HepG2 (cell line): ENCODE data around the gene RFX2. TPM values are rescaled to one million over a fixed set of nuclear protein-coding genes. Genes with fewer than 3 reads are reported as not detected.

Experiments
- AGO1 ChIP-seq: fragments of 200-400 bp; formaldehyde crosslinking; IDR thresholded peaks from 2 replicates; pipeline ENCODE4 v1.6.1; 2017; ENCODE audit warnings: mild to moderate bottlenecking, low read depth, low read length, moderate library complexity; ENCODE audit not compliant: poor library complexity, severe bottlenecking
- BHLHE40 ChIP-seq: IDR thresholded peaks from 2 replicates; pipeline ENCODE4 v1.6.1; 2011; ENCODE audit warnings: low read length, improper control_type of control experiment
- CBX2 ChIP-seq, 2 experiments: fragments of 200-600 bp in 1 of 2; sonication (generic); formaldehyde crosslinking in 1 of 2; IDR thresholded peaks; 2 replicates each; pipeline versions ENCODE4 v1.7.0 to v1.8.1; 2018 to 2022; ENCODE audit warnings: low read depth in 2 of 2, low read length in 1 of 2, mild to moderate bottlenecking in 1 of 2, missing genetic modification reagents in 1 of 2
- HOXA5 ChIP-seq: sonication (generic); formaldehyde crosslinking; IDR thresholded peaks from 2 replicates; pipeline ENCODE4 v1.4.0; 2020; ENCODE audit warnings: missing genetic modification reagents
- KAT8 ChIP-seq: IDR thresholded peaks from 2 replicates; pipeline ENCODE4 v1.6.1; 2016; ENCODE audit warnings: missing genetic modification reagents, missing compliant biosample characterization
- MTA3 ChIP-seq: sonication (generic); formaldehyde crosslinking; IDR thresholded peaks from 2 replicates; pipeline ENCODE4 v1.4.0; 2020; ENCODE audit warnings: missing genetic modification reagents
- SUZ12 ChIP-seq: fragments of 150-350 bp; IDR thresholded peaks from 2 replicates; pipeline ENCODE4 v1.6.1; 2014; ENCODE audit warnings: low read depth, low read length
- ZBTB3 ChIP-seq: sonication (generic); formaldehyde crosslinking; IDR thresholded peaks from 2 replicates; pipeline ENCODE4 v1.4.0; 2020; ENCODE audit warnings: low read depth, mild to moderate bottlenecking, moderate library complexity, missing genetic modification reagents, borderline replicate concordance
- ZBTB7B ChIP-seq: sonication (generic); formaldehyde crosslinking; IDR thresholded peaks from 2 replicates; pipeline ENCODE4 v1.4.0; 2020; ENCODE audit warnings: missing genetic modification reagents
- ZNF136 ChIP-seq: sonication (generic); formaldehyde crosslinking; IDR thresholded peaks from 2 replicates; pipeline ENCODE4 v1.8.1; 2022; ENCODE audit warnings: low read depth, mild to moderate bottlenecking, moderate library complexity, missing genetic modification reagents
- ZNF605 ChIP-seq: sonication (generic); formaldehyde crosslinking; IDR thresholded peaks from 2 replicates; pipeline ENCODE4 v1.8.0; 2022; ENCODE audit warnings: mild to moderate bottlenecking, missing genetic modification reagents
- ZNF777 ChIP-seq: sonication (generic); formaldehyde crosslinking; IDR thresholded peaks from 2 replicates; pipeline ENCODE4 v1.4.0; 2020; ENCODE audit warnings: missing genetic modification reagents
- ZNF879 ChIP-seq: sonication (generic); formaldehyde crosslinking; IDR thresholded peaks from 2 replicates; pipeline ENCODE4 v1.8.1; 2023; ENCODE audit warnings: missing genetic modification reagents
- ZSCAN22 ChIP-seq: sonication (generic); formaldehyde crosslinking; IDR thresholded peaks from 2 replicates; pipeline ENCODE4 v1.4.0; 2020; ENCODE audit warnings: mild to moderate bottlenecking, missing genetic modification reagents
- polyA plus RNA-seq, 8 experiments: library from polyadenylated mRNA; depleted of rRNA in 3 of 8; stranded (reverse) in 7 of 8; unstranded in 1 of 8; fragments of >200 nt; fragmentation: Illumina TruSeq in 4 of 8; extraction: Trizol in 4 of 8; gene quantifications; 2 replicates each; pipeline versions ENCODE4 v1.2.1 to v1.2.3, GENCODE V29; 2011 to 2016; ENCODE audit warnings: low read depth in 4 of 8, missing spikeins in 1 of 8, mixed read lengths in 1 of 8; ENCODE audit not compliant: insufficient read depth in 1 of 8
- total RNA-seq, 5 experiments: library from RNA; depleted of rRNA; stranded (reverse); fragments of >200 nt; fragmentation: Illumina TruSeq; extraction: Trizol; gene quantifications; 2 replicates each; pipeline ENCODE4 v1.2.3, GENCODE V29; 2016; ENCODE audit warnings: low read depth in 1 of 5
- TF ChIP-seq, protein P1 (sequence below): sonication (generic); formaldehyde crosslinking; IDR thresholded peaks from 2 replicates; pipeline ENCODE4 v1.4.0; 2020; ENCODE audit warnings: mild to moderate bottlenecking, missing genetic modification reagents
- TF ChIP-seq, protein P2 (sequence below): sonication (generic); formaldehyde crosslinking; IDR thresholded peaks from 2 replicates; pipeline ENCODE4 v1.8.1; 2022; ENCODE audit warnings: low read depth, mild to moderate bottlenecking, missing genetic modification reagents
- TF ChIP-seq, protein P3 (sequence below): fragments of 450-650 bp; IDR thresholded peaks from 2 replicates; pipeline ENCODE4 v1.6.1; 2017; ENCODE audit warnings: mild to moderate bottlenecking
- TF ChIP-seq, protein P4 (sequence below): sonication (generic); formaldehyde crosslinking; IDR thresholded peaks from 2 replicates; pipeline ENCODE4 v1.9.0; 2021; ENCODE audit warnings: missing genetic modification reagents, mild to moderate bottlenecking, borderline replicate concordance

Gene RFX2
- total and polyA plus RNA-seq, 2 of the 13 experiments (the other 11 are each of a cell fraction or from before 2014, with no cell fraction given): 2.8 to 3.3 TPM

DNA sequence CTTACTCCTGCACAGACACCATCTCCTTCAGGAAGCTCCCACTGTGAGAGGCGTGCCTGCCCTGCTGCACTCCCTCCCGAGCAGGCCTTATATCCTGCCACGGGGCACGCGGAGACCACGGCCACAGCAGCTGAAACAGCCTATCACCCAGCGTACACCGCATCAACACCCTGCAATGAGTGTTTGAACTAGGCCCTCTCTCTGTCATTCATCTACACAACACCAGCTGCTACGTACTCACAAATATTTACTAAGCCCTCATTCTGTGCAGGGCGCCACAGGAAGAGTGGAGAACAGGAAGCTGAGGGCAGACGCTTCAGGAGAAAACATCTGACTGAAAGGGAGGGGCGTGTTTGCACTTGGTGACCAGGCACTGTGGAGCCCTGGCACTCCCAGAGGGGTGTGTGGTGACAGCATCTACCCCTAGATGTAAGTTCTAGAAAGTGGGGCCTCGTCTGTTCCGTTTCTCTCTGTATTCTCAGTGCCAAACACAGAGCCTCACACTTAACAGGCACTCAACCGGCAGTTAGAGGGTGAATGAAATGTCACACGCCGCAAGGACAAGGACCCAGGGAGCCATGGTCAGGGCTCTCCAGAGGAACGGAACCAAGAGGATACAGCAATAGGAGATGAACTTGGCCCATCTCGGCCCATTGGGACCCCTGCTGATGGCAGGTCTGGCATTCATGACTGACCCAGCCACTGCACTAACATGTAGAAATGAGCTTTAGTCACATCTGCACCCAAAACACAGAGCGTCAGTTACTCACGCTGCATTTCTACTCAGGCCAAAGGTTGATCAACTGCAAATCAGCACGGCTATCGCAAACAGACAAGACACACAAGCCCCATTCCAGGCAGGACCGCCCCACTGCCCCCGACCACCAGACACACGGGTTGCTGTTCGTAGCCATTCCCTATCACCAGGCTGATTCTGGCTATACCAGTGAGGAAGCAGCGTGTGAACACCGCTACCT lies 148.0 kb downstream of the RFX2 start (continued):
- no peak for TF ChIP-seq CBX2 (IDR thresholded peaks at IDR 0.05; ENCODE audit: low read depth, low read length)
- no peak for TF ChIP-seq CBX2 (CRISPR knock-in tag; IDR thresholded peaks at IDR 0.05; ENCODE audit: low read depth)
- TF ChIP-seq ZNF136 (CRISPR knock-in tag): no peak; the same call in 1 of the 2 replicates
- no peak; the same call in 1 of the 2 replicates for TF ChIP-seq ZNF879 (CRISPR knock-in tag)
- TF ChIP-seq, protein P1, sequence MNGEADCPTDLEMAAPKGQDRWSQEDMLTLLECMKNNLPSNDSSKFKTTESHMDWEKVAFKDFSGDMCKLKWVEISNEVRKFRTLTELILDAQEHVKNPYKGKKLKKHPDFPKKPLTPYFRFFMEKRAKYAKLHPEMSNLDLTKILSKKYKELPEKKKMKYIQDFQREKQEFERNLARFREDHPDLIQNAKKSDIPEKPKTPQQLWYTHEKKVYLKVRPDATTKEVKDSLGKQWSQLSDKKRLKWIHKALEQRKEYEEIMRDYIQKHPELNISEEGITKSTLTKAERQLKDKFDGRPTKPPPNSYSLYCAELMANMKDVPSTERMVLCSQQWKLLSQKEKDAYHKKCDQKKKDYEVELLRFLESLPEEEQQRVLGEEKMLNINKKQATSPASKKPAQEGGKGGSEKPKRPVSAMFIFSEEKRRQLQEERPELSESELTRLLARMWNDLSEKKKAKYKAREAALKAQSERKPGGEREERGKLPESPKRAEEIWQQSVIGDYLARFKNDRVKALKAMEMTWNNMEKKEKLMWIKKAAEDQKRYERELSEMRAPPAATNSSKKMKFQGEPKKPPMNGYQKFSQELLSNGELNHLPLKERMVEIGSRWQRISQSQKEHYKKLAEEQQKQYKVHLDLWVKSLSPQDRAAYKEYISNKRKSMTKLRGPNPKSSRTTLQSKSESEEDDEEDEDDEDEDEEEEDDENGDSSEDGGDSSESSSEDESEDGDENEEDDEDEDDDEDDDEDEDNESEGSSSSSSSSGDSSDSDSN: peak; percentile 91
- TF ChIP-seq ZBTB3 (CRISPR knock-in tag): 0 out of 2 replicates have a peak, but pooled peaks have one; percentile 74
- no peak for TF ChIP-seq ZNF777 (CRISPR knock-in tag)
- TF ChIP-seq, protein P2, sequence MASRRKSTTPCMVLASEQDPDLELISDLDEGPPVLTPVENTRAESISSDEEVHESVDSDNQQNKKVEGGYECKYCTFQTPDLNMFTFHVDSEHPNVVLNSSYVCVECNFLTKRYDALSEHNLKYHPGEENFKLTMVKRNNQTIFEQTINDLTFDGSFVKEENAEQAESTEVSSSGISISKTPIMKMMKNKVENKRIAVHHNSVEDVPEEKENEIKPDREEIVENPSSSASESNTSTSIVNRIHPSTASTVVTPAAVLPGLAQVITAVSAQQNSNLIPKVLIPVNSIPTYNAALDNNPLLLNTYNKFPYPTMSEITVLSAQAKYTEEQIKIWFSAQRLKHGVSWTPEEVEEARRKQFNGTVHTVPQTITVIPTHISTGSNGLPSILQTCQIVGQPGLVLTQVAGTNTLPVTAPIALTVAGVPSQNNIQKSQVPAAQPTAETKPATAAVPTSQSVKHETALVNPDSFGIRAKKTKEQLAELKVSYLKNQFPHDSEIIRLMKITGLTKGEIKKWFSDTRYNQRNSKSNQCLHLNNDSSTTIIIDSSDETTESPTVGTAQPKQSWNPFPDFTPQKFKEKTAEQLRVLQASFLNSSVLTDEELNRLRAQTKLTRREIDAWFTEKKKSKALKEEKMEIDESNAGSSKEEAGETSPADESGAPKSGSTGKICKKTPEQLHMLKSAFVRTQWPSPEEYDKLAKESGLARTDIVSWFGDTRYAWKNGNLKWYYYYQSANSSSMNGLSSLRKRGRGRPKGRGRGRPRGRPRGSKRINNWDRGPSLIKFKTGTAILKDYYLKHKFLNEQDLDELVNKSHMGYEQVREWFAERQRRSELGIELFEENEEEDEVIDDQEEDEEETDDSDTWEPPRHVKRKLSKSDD (CRISPR knock-in tag): no peak
- TF ChIP-seq KAT8 (CRISPR knock-in tag): peak; percentile 65; the same call in 1 of the 2 replicates
- no peak for TF ChIP-seq AGO1
- TF ChIP-seq MTA3 (CRISPR knock-in tag): no peak
- peak; percentile 78 for TF ChIP-seq BHLHE40
- peak; percentile 66; the same call in 1 of the 2 replicates for TF ChIP-seq HOXA5 (CRISPR knock-in tag)
- peak; percentile 94 for TF ChIP-seq ZNF605 (CRISPR knock-in tag)
- TF ChIP-seq SUZ12: no peak
- TF ChIP-seq ZSCAN22 (CRISPR knock-in tag): no peak
- TF ChIP-seq, protein P3, sequence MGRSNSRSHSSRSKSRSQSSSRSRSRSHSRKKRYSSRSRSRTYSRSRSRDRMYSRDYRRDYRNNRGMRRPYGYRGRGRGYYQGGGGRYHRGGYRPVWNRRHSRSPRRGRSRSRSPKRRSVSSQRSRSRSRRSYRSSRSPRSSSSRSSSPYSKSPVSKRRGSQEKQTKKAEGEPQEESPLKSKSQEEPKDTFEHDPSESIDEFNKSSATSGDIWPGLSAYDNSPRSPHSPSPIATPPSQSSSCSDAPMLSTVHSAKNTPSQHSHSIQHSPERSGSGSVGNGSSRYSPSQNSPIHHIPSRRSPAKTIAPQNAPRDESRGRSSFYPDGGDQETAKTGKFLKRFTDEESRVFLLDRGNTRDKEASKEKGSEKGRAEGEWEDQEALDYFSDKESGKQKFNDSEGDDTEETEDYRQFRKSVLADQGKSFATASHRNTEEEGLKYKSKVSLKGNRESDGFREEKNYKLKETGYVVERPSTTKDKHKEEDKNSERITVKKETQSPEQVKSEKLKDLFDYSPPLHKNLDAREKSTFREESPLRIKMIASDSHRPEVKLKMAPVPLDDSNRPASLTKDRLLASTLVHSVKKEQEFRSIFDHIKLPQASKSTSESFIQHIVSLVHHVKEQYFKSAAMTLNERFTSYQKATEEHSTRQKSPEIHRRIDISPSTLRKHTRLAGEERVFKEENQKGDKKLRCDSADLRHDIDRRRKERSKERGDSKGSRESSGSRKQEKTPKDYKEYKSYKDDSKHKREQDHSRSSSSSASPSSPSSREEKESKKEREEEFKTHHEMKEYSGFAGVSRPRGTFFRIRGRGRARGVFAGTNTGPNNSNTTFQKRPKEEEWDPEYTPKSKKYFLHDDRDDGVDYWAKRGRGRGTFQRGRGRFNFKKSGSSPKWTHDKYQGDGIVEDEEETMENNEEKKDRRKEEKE: no peak
- TF ChIP-seq ZBTB7B (CRISPR knock-in tag): peak; percentile 94; the same call in 1 of the 2 replicates
- TF ChIP-seq, protein P4, sequence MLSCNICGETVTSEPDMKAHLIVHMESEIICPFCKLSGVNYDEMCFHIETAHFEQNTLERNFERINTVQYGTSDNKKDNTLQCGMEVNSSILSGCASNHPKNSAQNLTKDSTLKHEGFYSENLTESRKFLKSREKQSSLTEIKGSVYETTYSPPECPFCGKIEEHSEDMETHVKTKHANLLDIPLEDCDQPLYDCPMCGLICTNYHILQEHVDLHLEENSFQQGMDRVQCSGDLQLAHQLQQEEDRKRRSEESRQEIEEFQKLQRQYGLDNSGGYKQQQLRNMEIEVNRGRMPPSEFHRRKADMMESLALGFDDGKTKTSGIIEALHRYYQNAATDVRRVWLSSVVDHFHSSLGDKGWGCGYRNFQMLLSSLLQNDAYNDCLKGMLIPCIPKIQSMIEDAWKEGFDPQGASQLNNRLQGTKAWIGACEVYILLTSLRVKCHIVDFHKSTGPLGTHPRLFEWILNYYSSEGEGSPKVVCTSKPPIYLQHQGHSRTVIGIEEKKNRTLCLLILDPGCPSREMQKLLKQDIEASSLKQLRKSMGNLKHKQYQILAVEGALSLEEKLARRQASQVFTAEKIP (CRISPR knock-in tag): no peak
